Ovary (tissue), 3 donors: ENCODE results near the gene ZNF718.

Experiments
- CTCF ChIP-seq, 3 donors: fragments of 450-650 bp in 2 of 3; fragments of 200-600 bp in 1 of 3; IDR thresholded peaks; one replicate each; pipeline versions ENCODE4 v1.5.1 to v1.8.0; 2016 to 2022; ENCODE audit warnings: antibody characterized with exemption in 3 of 3, mild to moderate bottlenecking in 1 of 3
- EP300 ChIP-seq: sonication (generic); formaldehyde crosslinking; IDR thresholded peaks from one replicate; pipeline ENCODE4 v1.6.1; 2017; ENCODE audit warnings: antibody characterized with exemption
- POLR2A ChIP-seq: fragments of 450-650 bp; IDR thresholded peaks from one replicate; pipeline ENCODE4 v1.6.1; 2017; ENCODE audit warnings: antibody characterized with exemption, mild to moderate bottlenecking, moderate library complexity
- donor health status: DM: no; HTN: no; CAD: no.

- no peak for TF ChIP-seq CTCF (IDR thresholded peaks at IDR 0.05)
- no peak for TF ChIP-seq POLR2A
- TF ChIP-seq EP300: no peak
These were observed 76.6 kb downstream of the ZNF718 start for GRCh38 chr4:200936-201335.
